ENCODE results near the gene ARF1. TPM values are rescaled to one million over a fixed set of nuclear protein-coding genes. Genes with fewer than 3 reads are reported as not detected.

The ARF1 gene
- polyA plus RNA-seq, 4 donors = 375 to 490 (median 410) TPM

GRCh38 chr1:228084325-228084724, 1.8 kb downstream of the ARF1 start:
- H3K36me3 ChIP-seq (ENCODE audit: control insufficient read depth in 3 of 3, insufficient read depth in 2 of 3, low read depth in 1 of 3, low read length in 3 of 3) = peaks cover 0 to 32% (median 2%) of the 10 kb centered on the region in 3 donors
- peak overlapping the region in 2 of 3 donors; percentile 97 to 100 for H3K27ac ChIP-seq (ENCODE audit: low read depth in 1 of 3, low read length in 2 of 3)
- no peak for FAIRE-seq
- DNase-seq = peak in 1 of 2 donors; percentile 16
- 5 to 6% (median 6%) methylated on average over 3 of the region's 3 CpGs for WGBS, 3 donors
- no peaks in the 10 kb centered on the region for H3K27me3 ChIP-seq (ENCODE audit: control insufficient read depth in 3 of 3, insufficient read depth in 3 of 3, low read length in 3 of 3)
- H3K4me1 ChIP-seq (ENCODE audit: control insufficient read depth in 3 of 3, insufficient read depth in 2 of 3, low read depth in 1 of 3, low read length in 2 of 3) = peaks cover 15 to 55% (median 34%) of the 10 kb centered on the region in 3 donors
- peak overlapping the region; percentile 69 to 95 (median 92) for H3K4me3 ChIP-seq (ENCODE audit: low read depth in 1 of 3, low read length in 3 of 3)
- no peaks in the 10 kb centered on the region for H3K9me3 ChIP-seq (ENCODE audit: control insufficient read depth in 2 of 2, insufficient read depth in 1 of 2, low read depth in 1 of 2, low read length in 1 of 2)

- Histone ChIP-seq H3K36me3 (ENCODE audit: control insufficient read depth in 3 of 3, insufficient read depth in 2 of 3, low read depth in 1 of 3, low read length in 3 of 3) (peaks cover 0 to 37% (median 2%) of the 10 kb centered on the region in 3 donors), H3K4me1 (ENCODE audit: control insufficient read depth in 3 of 3, insufficient read depth in 2 of 3, low read depth in 1 of 3, low read length in 2 of 3) (peaks cover 18 to 59% (median 36%) of the 10 kb centered on the region in 3 donors), H3K4me3 (ENCODE audit: low read depth in 1 of 3, low read length in 3 of 3) (peak overlapping the region in 2 of 3 donors; percentile 69 to 92), H3K9me3 (ENCODE audit: control insufficient read depth in 2 of 2, insufficient read depth in 1 of 2, low read depth in 1 of 2, low read length in 1 of 2) (no peaks in the 10 kb centered on the region), H3K27me3 (ENCODE audit: control insufficient read depth in 3 of 3, insufficient read depth in 3 of 3, low read length in 3 of 3) (no peaks in the 10 kb centered on the region), H3K27ac (ENCODE audit: low read depth in 1 of 3, low read length in 2 of 3) (peak overlapping the region; percentile 50 to 100 (median 97))
- DNase-seq (no peak), FAIRE-seq (no peak)
- WGBS, 3 donors = 15 to 38% (median 29%) methylated on average over 5 of the region's 5 CpGs
These were observed 2.3 kb downstream of the ARF1 start for GRCh38 chr1:228084797-228085196.

GRCh38 chr1:228085287-228085951, 2.9 kb downstream of the ARF1 start:
- no peaks in the 10 kb centered on the region for H3K9me3 ChIP-seq (ENCODE audit: control insufficient read depth in 2 of 2, insufficient read depth in 1 of 2, low read depth in 1 of 2, low read length in 1 of 2)
- H3K4me1 ChIP-seq (ENCODE audit: control insufficient read depth in 3 of 3, insufficient read depth in 2 of 3, low read depth in 1 of 3, low read length in 2 of 3) = peaks cover 20 to 66% (median 41%) of the 10 kb centered on the region in 3 donors
- 11 to 32% (median 21%) methylated on average over 6 of the region's 6 CpGs for WGBS, 3 donors
- DNase-seq (peak; percentile 72 to 91), FAIRE-seq (no peak)
- H3K27me3 ChIP-seq (ENCODE audit: control insufficient read depth in 3 of 3, insufficient read depth in 3 of 3, low read length in 3 of 3) = no peaks in the 10 kb centered on the region
- H3K27ac ChIP-seq (ENCODE audit: low read depth in 1 of 3, low read length in 2 of 3) = peak overlapping the region; percentile 50 to 100 (median 97)
- H3K4me3 ChIP-seq (ENCODE audit: low read depth in 1 of 3, low read length in 3 of 3) = peak overlapping the region in 2 of 3 donors; percentile 69 to 92
- peaks cover 0 to 43% (median 2%) of the 10 kb centered on the region in 3 donors for H3K36me3 ChIP-seq (ENCODE audit: control insufficient read depth in 3 of 3, insufficient read depth in 2 of 3, low read depth in 1 of 3, low read length in 3 of 3)

- FAIRE-seq (no peak), DNase-seq (no peak)
- Histone ChIP-seq H3K27me3 (ENCODE audit: control insufficient read depth in 3 of 3, insufficient read depth in 3 of 3, low read length in 3 of 3) (no peaks in the 10 kb centered on the region), H3K9me3 (ENCODE audit: control insufficient read depth in 2 of 2, insufficient read depth in 1 of 2, low read depth in 1 of 2, low read length in 1 of 2) (no peaks in the 10 kb centered on the region), H3K36me3 (ENCODE audit: control insufficient read depth in 3 of 3, insufficient read depth in 2 of 3, low read depth in 1 of 3, low read length in 3 of 3) (peaks cover 0 to 59% (median 2%) of the 10 kb centered on the region in 3 donors), H3K4me3 (ENCODE audit: low read depth in 1 of 3, low read length in 3 of 3) (no peak overlapping the region), H3K27ac (ENCODE audit: low read depth in 1 of 3, low read length in 2 of 3) (peak overlapping the region in 1 of 3 donors; percentile 70), H3K4me1 (ENCODE audit: control insufficient read depth in 3 of 3, insufficient read depth in 2 of 3, low read depth in 1 of 3, low read length in 2 of 3) (peaks cover 20 to 61% (median 45%) of the 10 kb centered on the region in 3 donors)
- 47 to 53% (median 47%) methylated on average over 7 of the region's 7 CpGs for WGBS, 3 donors
These were observed 5.3 kb downstream of the ARF1 start for GRCh38 chr1:228087771-228088251.

- Histone ChIP-seq H3K4me1 (ENCODE audit: control insufficient read depth in 3 of 3, insufficient read depth in 2 of 3, low read depth in 1 of 3, low read length in 2 of 3) (peaks cover 20 to 62% (median 45%) of the 10 kb centered on the region in 3 donors), H3K9me3 (ENCODE audit: control insufficient read depth in 2 of 2, insufficient read depth in 1 of 2, low read depth in 1 of 2, low read length in 1 of 2) (peaks cover 0 to 6% of the 10 kb centered on the region in 2 donors), H3K27me3 (ENCODE audit: control insufficient read depth in 3 of 3, insufficient read depth in 3 of 3, low read length in 3 of 3) (no peaks in the 10 kb centered on the region), H3K27ac (ENCODE audit: low read depth in 1 of 3, low read length in 2 of 3) (peak overlapping the region in 1 of 3 donors; percentile 35), H3K4me3 (ENCODE audit: low read depth in 1 of 3, low read length in 3 of 3) (no peak overlapping the region), H3K36me3 (ENCODE audit: control insufficient read depth in 3 of 3, insufficient read depth in 2 of 3, low read depth in 1 of 3, low read length in 3 of 3) (peaks cover 2 to 61% (median 5%) of the 10 kb centered on the region in 3 donors)
- no peak for FAIRE-seq
- WGBS, 3 donors = 66 to 70% (median 67%) methylated on average over 21 of the region's 21 CpGs
- no peak for DNase-seq
These were observed 6.3 kb downstream of the ARF1 start for GRCh38 chr1:228088586-228089498.

GRCh38 chr1:228089519-228090380, 7.2 kb downstream of the ARF1 start:
- Histone ChIP-seq H3K36me3 (ENCODE audit: control insufficient read depth in 3 of 3, insufficient read depth in 2 of 3, low read depth in 1 of 3, low read length in 3 of 3) (peaks cover 4 to 66% (median 5%) of the 10 kb centered on the region in 3 donors), H3K4me1 (ENCODE audit: control insufficient read depth in 3 of 3, insufficient read depth in 2 of 3, low read depth in 1 of 3, low read length in 2 of 3) (peaks cover 19 to 55% (median 39%) of the 10 kb centered on the region in 3 donors), H3K27me3 (ENCODE audit: control insufficient read depth in 3 of 3, insufficient read depth in 3 of 3, low read length in 3 of 3) (no peaks in the 10 kb centered on the region), H3K4me3 (ENCODE audit: low read depth in 1 of 3, low read length in 3 of 3) (no peak overlapping the region), H3K9me3 (ENCODE audit: control insufficient read depth in 2 of 2, insufficient read depth in 1 of 2, low read depth in 1 of 2, low read length in 1 of 2) (peaks cover 3 to 16% of the 10 kb centered on the region in 2 donors), H3K27ac (ENCODE audit: low read depth in 1 of 3, low read length in 2 of 3) (peak overlapping the region in 1 of 3 donors; percentile 14)
- FAIRE-seq (no peak), DNase-seq (no peak)
- 60 to 65% (median 63%) methylated on average over 12 of the region's 12 CpGs for WGBS, 3 donors

- Histone ChIP-seq H3K4me3 (ENCODE audit: low read depth in 1 of 3, low read length in 3 of 3) (no peak overlapping the region), H3K9me3 (ENCODE audit: control insufficient read depth in 2 of 2, insufficient read depth in 1 of 2, low read depth in 1 of 2, low read length in 1 of 2) (peaks cover 3 to 22% of the 10 kb centered on the region in 2 donors), H3K27me3 (ENCODE audit: control insufficient read depth in 3 of 3, insufficient read depth in 3 of 3, low read length in 3 of 3) (no peaks in the 10 kb centered on the region), H3K36me3 (ENCODE audit: control insufficient read depth in 3 of 3, insufficient read depth in 2 of 3, low read depth in 1 of 3, low read length in 3 of 3) (peaks cover 4 to 70% (median 5%) of the 10 kb centered on the region in 3 donors), H3K4me1 (ENCODE audit: control insufficient read depth in 3 of 3, insufficient read depth in 2 of 3, low read depth in 1 of 3, low read length in 2 of 3) (peaks cover 18 to 46% (median 30%) of the 10 kb centered on the region in 3 donors), H3K27ac (ENCODE audit: low read depth in 1 of 3, low read length in 2 of 3) (no peak overlapping the region)
- FAIRE-seq = no peak
- 19 to 30% (median 19%) methylated on average over 2 of the region's 2 CpGs for WGBS, 3 donors
- DNase-seq = no peak
These were observed 8.1 kb downstream of the ARF1 start for GRCh38 chr1:228090613-228091081.

Measured in small intestine (tissue), 7 donors.